ENCODE results near the gene MRPL50.

- no peak for TF ChIP-seq CTCF (IDR thresholded peaks at IDR 0.05)
- no peak for TF ChIP-seq POLR2A (IDR thresholded peaks at IDR 0.05)
Measured at GRCh38 chr9:101371813-101372212, 26.6 kb downstream of the MRPL50 start.

Measured in right lobe of liver (tissue), 4 donors.